NT2/D1 (cell line): Measurements from ENCODE around the gene SRMS.

Experiments
- SUZ12 ChIP-seq: IDR thresholded peaks from 2 replicates; pipeline ENCODE4 v1.6.1; 2011; ENCODE audit not compliant: insufficient read length, insufficient read depth; ENCODE audit errors: extremely low read depth
- YY1 ChIP-seq: IDR thresholded peaks from 2 replicates; pipeline ENCODE4 v1.6.1; 2011; ENCODE audit not compliant: insufficient read length, insufficient read depth
- ZNF274 ChIP-seq: IDR thresholded peaks from 2 replicates; pipeline ENCODE4 v1.6.1; 2011; ENCODE audit warnings: mild to moderate bottlenecking, low read depth, low read length

DNA sequence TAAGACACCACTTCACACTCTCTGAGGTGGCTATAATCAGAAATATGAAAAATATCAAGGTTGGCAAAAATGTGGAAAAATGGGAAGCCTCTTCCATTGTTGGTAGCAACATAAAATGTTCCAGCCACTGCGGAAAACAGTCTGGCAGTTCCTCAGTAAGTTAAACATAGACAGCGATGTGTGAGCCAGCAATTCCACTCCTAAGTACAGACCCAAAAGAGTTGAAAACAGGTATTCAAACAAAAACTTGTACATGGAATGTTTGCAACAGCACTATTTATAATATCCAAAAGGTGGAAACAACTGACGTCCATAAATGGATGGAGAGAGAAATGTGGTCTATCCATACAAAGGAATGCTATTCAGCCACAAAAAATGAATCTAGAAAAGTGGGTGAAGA is 34.3 kb downstream of the SRMS start:
- no peak for TF ChIP-seq YY1
- TF ChIP-seq ZNF274: no peak
- TF ChIP-seq SUZ12: no peak
